Stimulated activated CD8-positive, alpha-beta memory T cell treated with anti-CD3 and anti-CD28 coated beads, Interleukin-15, amount 100 ng/mL, for 1 hour (primary cell): ENCODE measurements around the gene SS18.

Source experiments
- DNase-seq: peaks from one replicate; pipeline ENCODE4 v3.0.0-alpha.2; 2020; ENCODE audit warnings: low read depth

The SS18 gene

GRCh38 chr18:26071725-26072124, 18.7 kb downstream of the SS18 start:
- no peak for DNase-seq

GRCh38 chr18:26071020-26071419, 19.4 kb downstream of the SS18 start:
- DNase-seq: no peak

GRCh38 chr18:26059357-26059756, 31.1 kb downstream of the SS18 start:
- DNase-seq: no peak

GRCh38 chr18:26057344-26057773, 33.1 kb downstream of the SS18 start:
- DNase-seq: no peak

GRCh38 chr18:26056291-26056690, 34.1 kb downstream of the SS18 start:
- no peak for DNase-seq

GRCh38 chr18:26052505-26052904, 37.9 kb downstream of the SS18 start:
- no peak for DNase-seq

GRCh38 chr18:26051843-26052242, 38.6 kb downstream of the SS18 start:
- no peak for DNase-seq

- DNase-seq: no peak
Observed at GRCh38 chr18:26046419-26047077, 43.9 kb downstream of the SS18 start.

- no peak for DNase-seq
Observed at GRCh38 chr18:26044807-26045206, 45.6 kb downstream of the SS18 start.

- DNase-seq: no peak
Observed at GRCh38 chr18:26040051-26040656, 50.3 kb downstream of the SS18 start.

GRCh38 chr18:26039203-26039602, 51.2 kb downstream of the SS18 start:
- no peak for DNase-seq

GRCh38 chr18:26036635-26037034, 53.8 kb downstream of the SS18 start:
- no peak for DNase-seq

- no peak for DNase-seq
Observed at GRCh38 chr18:26034850-26035497, 55.4 kb downstream of the SS18 start.

- DNase-seq: no peak
Observed at GRCh38 chr18:26022585-26022984, 67.8 kb downstream of the SS18 start.

- no peak for DNase-seq
Observed at GRCh38 chr18:26021061-26021754, 69.2 kb downstream of the SS18 start.

GRCh38 chr18:26017929-26018328, 72.5 kb downstream of the SS18 start:
- no peak for DNase-seq

- DNase-seq: no peak
Observed at GRCh38 chr18:26014462-26014861, 76.0 kb downstream of the SS18 start.

GRCh38 chr18:26008619-26009018, 81.8 kb downstream of the SS18 start:
- DNase-seq: no peak

GRCh38 chr18:26008096-26008495, 82.3 kb downstream of the SS18 start:
- no peak for DNase-seq

GRCh38 chr18:26005950-26006349, 84.5 kb downstream of the SS18 start:
- no peak for DNase-seq

- DNase-seq: no peak
Observed at GRCh38 chr18:26004832-26005231, 85.6 kb downstream of the SS18 start.

GRCh38 chr18:26003817-26004216, 86.6 kb downstream of the SS18 start:
- no peak for DNase-seq

GRCh38 chr18:26003356-26003755, 87.1 kb downstream of the SS18 start:
- no peak for DNase-seq
